ENCODE results near the gene SPATS2.

GRCh38 chr12:49332891-49333371 lies 34.3 kb upstream of the SPATS2 start:
- TF ChIP-seq CTCF (IDR thresholded peaks at IDR 0.05) = no peak
- no peak for TF ChIP-seq POLR2A (IDR thresholded peaks at IDR 0.05)

All from ovary (tissue), 3 donors.